Measurements from ENCODE around the gene MMS22L.

Gene MMS22L

DNA sequence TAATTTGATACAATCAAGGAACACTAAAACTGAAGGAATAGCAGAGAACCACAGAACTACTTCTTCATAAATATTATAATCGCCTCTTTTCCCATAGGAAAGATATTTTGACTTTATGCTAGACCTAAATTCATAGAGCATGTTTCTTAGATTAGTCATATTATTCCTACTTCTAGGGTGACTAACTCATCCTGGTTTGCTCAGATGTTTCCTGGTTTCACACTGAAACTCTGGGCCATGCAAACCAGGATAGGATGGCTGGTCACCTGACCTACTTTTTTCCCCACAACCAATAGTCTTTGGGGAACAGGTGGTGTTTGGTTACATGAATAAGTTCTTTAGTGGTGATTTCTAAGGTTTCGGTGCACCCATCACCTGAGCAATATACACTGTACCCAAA is 42.8 kb downstream of the MMS22L start:
- no peak overlapping the region for H2AK5ac ChIP-seq (ENCODE audit: low read depth, low read length)
- H3K23ac ChIP-seq (ENCODE audit: low read depth, low read length, poor library complexity), result no peak overlapping the region
- H3K14ac ChIP-seq (ENCODE audit: low read length), result no peak overlapping the region
- no CpG with 5 or more reads among the region's 2 CpGs for WGBS, 2 donors (ENCODE audit: extremely low coverage in 2 of 2, insufficient read length in 2 of 2, insufficient replicate concordance in 1 of 2)
- no peak overlapping the region for H3K9ac ChIP-seq (ENCODE audit: low read depth, low read length, poor library complexity)
- no peak overlapping the region for H2BK15ac ChIP-seq (ENCODE audit: low read length)
- no peak overlapping the region for H4K91ac ChIP-seq (ENCODE audit: low read depth, low read length, poor library complexity)
- no peak overlapping the region for H2BK12ac ChIP-seq (ENCODE audit: low read length)
- no peak overlapping the region for H3K27ac ChIP-seq (replicated peaks; ENCODE audit: low read length)
- H2BK5ac ChIP-seq (ENCODE audit: low read length), result no peak overlapping the region
- no peaks in the 10 kb centered on the region for H3K27me3 ChIP-seq (ENCODE audit: control insufficient read depth in 3 of 3, insufficient read depth in 3 of 3, low read depth in 1 of 3, low read length in 3 of 3)
- peaks cover 0 to 21% of the 10 kb centered on the region in 2 donors for H3K9me3 ChIP-seq (replicated peaks in 1 of 2; ENCODE audit: control insufficient read depth in 2 of 2, insufficient read depth in 1 of 2, low read depth in 1 of 2, low read length in 2 of 2)
- no peak for DNase-seq (ENCODE audit: low spot score)
- no peak overlapping the region for H3K4me2 ChIP-seq (ENCODE audit: insufficient read depth, low read length, poor library complexity, severe bottlenecking)
- peaks cover 15 to 93% of the 10 kb centered on the region in 2 donors for H3K36me3 ChIP-seq (replicated peaks in 1 of 2; ENCODE audit: control insufficient read depth in 2 of 2, insufficient read depth in 2 of 2, low read length in 2 of 2)
- H2AFZ ChIP-seq (ENCODE audit: low read length), result no peak overlapping the region
- H3K4ac ChIP-seq (ENCODE audit: low read length), result no peak overlapping the region
- no peak overlapping the region for H3K18ac ChIP-seq (ENCODE audit: low read length)
- no peak overlapping the region for H4K8ac ChIP-seq (ENCODE audit: low read depth, low read length)
- no peak overlapping the region for H2BK120ac ChIP-seq (ENCODE audit: low read depth, low read length)
- H3K4me1 ChIP-seq (ENCODE audit: control insufficient read depth in 2 of 2, insufficient read depth in 1 of 2, low read depth in 1 of 2, low read length in 2 of 2), result no peaks in the 10 kb centered on the region
- no peaks in the 10 kb centered on the region for H3K79me1 ChIP-seq (ENCODE audit: low read depth, low read length)
- no peak overlapping the region for H3K4me3 ChIP-seq (ENCODE audit: low read length in 2 of 2)

DNA sequence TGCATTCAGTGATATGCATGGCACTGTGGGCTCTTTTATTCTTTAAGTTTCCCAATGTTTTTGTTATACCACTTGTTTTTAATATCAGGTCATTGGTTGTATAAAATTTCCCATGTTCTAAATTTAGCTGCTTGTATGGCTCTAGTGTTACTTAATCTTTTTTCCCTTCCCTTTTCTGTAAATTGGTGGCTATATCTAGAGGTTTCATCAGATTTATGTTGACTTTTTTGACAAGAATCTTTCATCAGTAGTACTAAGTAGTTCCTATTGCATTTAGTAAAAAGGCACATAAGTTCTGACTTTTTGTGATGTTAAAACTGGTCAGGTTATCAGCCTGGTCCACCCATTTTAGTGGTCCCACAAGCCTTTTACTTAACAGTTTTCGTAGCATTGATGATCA is 51.1 kb downstream of the MMS22L start:
- Histone ChIP-seq H4K8ac (ENCODE audit: low read depth, low read length) (no peak overlapping the region), H3K4me2 (ENCODE audit: insufficient read depth, low read length, poor library complexity, severe bottlenecking) (no peak overlapping the region), H3K4me3 (ENCODE audit: low read length in 2 of 2) (no peak overlapping the region), H3K18ac (ENCODE audit: low read length) (no peak overlapping the region), H2BK5ac (ENCODE audit: low read length) (no peak overlapping the region), H3K4me1 (ENCODE audit: control insufficient read depth in 2 of 2, insufficient read depth in 1 of 2, low read depth in 1 of 2, low read length in 2 of 2) (no peaks in the 10 kb centered on the region), H3K36me3 (replicated peaks in 1 of 2; ENCODE audit: control insufficient read depth in 2 of 2, insufficient read depth in 2 of 2, low read length in 2 of 2) (peaks cover 2 to 90% of the 10 kb centered on the region in 2 donors), H2BK15ac (ENCODE audit: low read length) (no peak overlapping the region), H2AK5ac (ENCODE audit: low read depth, low read length) (no peak overlapping the region), H3K27ac (replicated peaks; ENCODE audit: low read length) (no peak overlapping the region), H3K9me3 (replicated peaks in 1 of 2; ENCODE audit: control insufficient read depth in 2 of 2, insufficient read depth in 1 of 2, low read depth in 1 of 2, low read length in 2 of 2) (no peaks in the 10 kb centered on the region), H3K79me1 (ENCODE audit: low read depth, low read length) (no peaks in the 10 kb centered on the region), H2BK12ac (ENCODE audit: low read length) (no peak overlapping the region), H4K91ac (ENCODE audit: low read depth, low read length, poor library complexity) (no peak overlapping the region), H2AFZ (ENCODE audit: low read length) (no peak overlapping the region), H3K27me3 (ENCODE audit: control insufficient read depth in 3 of 3, insufficient read depth in 3 of 3, low read depth in 1 of 3, low read length in 3 of 3) (no peaks in the 10 kb centered on the region), H3K14ac (ENCODE audit: low read length) (no peak overlapping the region), H3K4ac (ENCODE audit: low read length) (no peak overlapping the region), H3K23ac (ENCODE audit: low read depth, low read length, poor library complexity) (no peak overlapping the region), H3K9ac (ENCODE audit: low read depth, low read length, poor library complexity) (no peak overlapping the region), H2BK120ac (ENCODE audit: low read depth, low read length) (no peak overlapping the region)
- no peak for DNase-seq (ENCODE audit: low spot score)
- no CpG with 5 or more reads among the region's 1 CpG for WGBS, 2 donors (ENCODE audit: extremely low coverage in 2 of 2, insufficient read length in 2 of 2, insufficient replicate concordance in 1 of 2)

DNA sequence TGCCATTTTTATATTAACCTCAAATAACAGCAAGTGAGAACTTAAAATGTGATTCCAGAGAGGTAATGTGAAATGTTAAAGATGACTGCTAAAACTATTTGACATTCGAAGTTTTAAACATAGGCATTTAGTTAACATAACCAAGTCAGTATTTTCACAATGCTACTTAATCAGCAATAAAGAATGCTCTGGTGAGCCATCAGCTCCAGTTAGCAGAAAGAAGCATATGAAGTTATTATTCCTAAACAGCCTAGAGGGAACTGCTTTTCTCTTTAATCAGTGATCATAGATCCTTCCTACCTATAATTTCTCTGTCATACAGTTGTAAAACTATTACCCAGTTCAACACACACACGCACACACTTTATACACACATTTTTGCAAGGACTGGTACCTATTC is 60.1 kb downstream of the MMS22L start:
- no peak overlapping the region for H2BK12ac ChIP-seq (ENCODE audit: low read length)
- no peak overlapping the region for H3K4me2 ChIP-seq (ENCODE audit: insufficient read depth, low read length, poor library complexity, severe bottlenecking)
- H2BK120ac ChIP-seq (ENCODE audit: low read depth, low read length), result no peak overlapping the region
- no peak overlapping the region for H2BK5ac ChIP-seq (ENCODE audit: low read length)
- no peak overlapping the region for H3K4me3 ChIP-seq (ENCODE audit: low read length in 2 of 2)
- H3K36me3 ChIP-seq (replicated peaks in 1 of 2; ENCODE audit: control insufficient read depth in 2 of 2, insufficient read depth in 2 of 2, low read length in 2 of 2), result peaks cover 2 to 58% of the 10 kb centered on the region in 2 donors
- no CpG with 5 or more reads among the region's 2 CpGs for WGBS, 2 donors (ENCODE audit: extremely low coverage in 2 of 2, insufficient read length in 2 of 2, insufficient replicate concordance in 1 of 2)
- no peak for DNase-seq (ENCODE audit: low spot score)
- H3K4me1 ChIP-seq (ENCODE audit: control insufficient read depth in 2 of 2, insufficient read depth in 1 of 2, low read depth in 1 of 2, low read length in 2 of 2), result no peaks in the 10 kb centered on the region
- no peak overlapping the region for H3K23ac ChIP-seq (ENCODE audit: low read depth, low read length, poor library complexity)
- no peak overlapping the region for H2AFZ ChIP-seq (ENCODE audit: low read length)
- H3K18ac ChIP-seq (ENCODE audit: low read length), result no peak overlapping the region
- no peaks in the 10 kb centered on the region for H3K79me1 ChIP-seq (ENCODE audit: low read depth, low read length)
- H3K9me3 ChIP-seq (replicated peaks in 1 of 2; ENCODE audit: control insufficient read depth in 2 of 2, insufficient read depth in 1 of 2, low read depth in 1 of 2, low read length in 2 of 2), result no peaks in the 10 kb centered on the region
- H3K27ac ChIP-seq (replicated peaks; ENCODE audit: low read length), result no peak overlapping the region
- H2AK5ac ChIP-seq (ENCODE audit: low read depth, low read length), result no peak overlapping the region
- no peak overlapping the region for H3K9ac ChIP-seq (ENCODE audit: low read depth, low read length, poor library complexity)
- no peak overlapping the region for H4K8ac ChIP-seq (ENCODE audit: low read depth, low read length)
- no peak overlapping the region for H4K91ac ChIP-seq (ENCODE audit: low read depth, low read length, poor library complexity)
- H3K14ac ChIP-seq (ENCODE audit: low read length), result no peak overlapping the region
- no peaks in the 10 kb centered on the region for H3K27me3 ChIP-seq (ENCODE audit: control insufficient read depth in 3 of 3, insufficient read depth in 3 of 3, low read depth in 1 of 3, low read length in 3 of 3)
- H2BK15ac ChIP-seq (ENCODE audit: low read length), result no peak overlapping the region
- H3K4ac ChIP-seq (ENCODE audit: low read length), result no peak overlapping the region

DNA sequence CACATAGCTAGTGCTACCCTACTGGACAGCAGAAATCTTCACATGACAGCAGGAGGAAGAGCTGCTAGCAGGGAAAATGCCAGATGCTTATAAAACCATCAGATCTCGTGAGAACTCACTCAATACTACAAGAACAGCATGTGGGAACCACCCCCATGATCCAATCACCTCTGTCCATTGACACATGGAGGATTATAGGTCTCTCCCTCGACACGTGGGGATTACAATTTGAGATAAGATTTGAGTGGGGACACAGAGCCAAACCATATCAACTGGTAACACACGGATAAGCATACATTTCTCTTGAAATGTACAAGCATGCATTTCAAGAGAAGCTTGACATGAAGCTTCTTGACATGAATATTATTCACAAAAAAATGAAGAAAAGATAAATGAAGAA is 64.1 kb downstream of the MMS22L start:
- Histone ChIP-seq H2AFZ (ENCODE audit: low read length) (no peak overlapping the region), H3K4ac (ENCODE audit: low read length) (no peak overlapping the region), H2BK15ac (ENCODE audit: low read length) (no peak overlapping the region), H4K91ac (ENCODE audit: low read depth, low read length, poor library complexity) (no peak overlapping the region), H3K4me3 (ENCODE audit: low read length in 2 of 2) (no peak overlapping the region), H3K18ac (ENCODE audit: low read length) (no peak overlapping the region), H2BK120ac (ENCODE audit: low read depth, low read length) (no peak overlapping the region), H4K8ac (ENCODE audit: low read depth, low read length) (no peak overlapping the region), H2BK12ac (ENCODE audit: low read length) (no peak overlapping the region), H3K4me2 (ENCODE audit: insufficient read depth, low read length, poor library complexity, severe bottlenecking) (no peak overlapping the region), H3K27me3 (ENCODE audit: control insufficient read depth in 3 of 3, insufficient read depth in 3 of 3, low read depth in 1 of 3, low read length in 3 of 3) (no peaks in the 10 kb centered on the region), H3K79me1 (ENCODE audit: low read depth, low read length) (no peaks in the 10 kb centered on the region), H3K23ac (ENCODE audit: low read depth, low read length, poor library complexity) (no peak overlapping the region), H3K27ac (replicated peaks; ENCODE audit: low read length) (no peak overlapping the region), H3K9me3 (replicated peaks in 1 of 2; ENCODE audit: control insufficient read depth in 2 of 2, insufficient read depth in 1 of 2, low read depth in 1 of 2, low read length in 2 of 2) (no peaks in the 10 kb centered on the region), H3K9ac (ENCODE audit: low read depth, low read length, poor library complexity) (no peak overlapping the region), H2AK5ac (ENCODE audit: low read depth, low read length) (no peak overlapping the region), H2BK5ac (ENCODE audit: low read length) (no peak overlapping the region), H3K14ac (ENCODE audit: low read length) (no peak overlapping the region), H3K4me1 (ENCODE audit: control insufficient read depth in 2 of 2, insufficient read depth in 1 of 2, low read depth in 1 of 2, low read length in 2 of 2) (peaks cover 0 to 5% of the 10 kb centered on the region in 2 donors), H3K36me3 (replicated peaks in 1 of 2; ENCODE audit: control insufficient read depth in 2 of 2, insufficient read depth in 2 of 2, low read length in 2 of 2) (peaks cover 0 to 25% of the 10 kb centered on the region in 2 donors)
- WGBS, 2 donors (ENCODE audit: extremely low coverage in 2 of 2, insufficient read length in 2 of 2, insufficient replicate concordance in 1 of 2), result no CpG with 5 or more reads among the region's 4 CpGs
- DNase-seq (ENCODE audit: low spot score), result no peak

All from neuronal stem cell (in vitro differentiated cells).